GM12864 (cell line): Measurements from ENCODE around the gene NTN3.
A peak's percentile ranks its signal among the peaks of the same experiment; 100 is the strongest.

Experiments used
- DNase-seq: peaks from one replicate; pipeline ENCODE4 v3.0.0-alpha.2; 2011; ENCODE audit warnings: low read depth
- H3K4me3 ChIP-seq: 2 replicates; pipeline ENCODE4 v1.5.1; 2011; ENCODE audit warnings: mild to moderate bottlenecking, low read depth, low read length, control low read depth
- TF ChIP-seq, protein P1 (sequence below): IDR thresholded peaks from 2 replicates; pipeline ENCODE4 v1.5.1; 2011; ENCODE audit warnings: low read depth, mild to moderate bottlenecking, moderate library complexity, low read length, control low read depth, inconsistent platforms; ENCODE audit errors: missing control alignments

NTN3 gene

GRCh38 chr16:2507665-2508064, 36.6 kb downstream of the NTN3 start:
- TF ChIP-seq, protein P1, sequence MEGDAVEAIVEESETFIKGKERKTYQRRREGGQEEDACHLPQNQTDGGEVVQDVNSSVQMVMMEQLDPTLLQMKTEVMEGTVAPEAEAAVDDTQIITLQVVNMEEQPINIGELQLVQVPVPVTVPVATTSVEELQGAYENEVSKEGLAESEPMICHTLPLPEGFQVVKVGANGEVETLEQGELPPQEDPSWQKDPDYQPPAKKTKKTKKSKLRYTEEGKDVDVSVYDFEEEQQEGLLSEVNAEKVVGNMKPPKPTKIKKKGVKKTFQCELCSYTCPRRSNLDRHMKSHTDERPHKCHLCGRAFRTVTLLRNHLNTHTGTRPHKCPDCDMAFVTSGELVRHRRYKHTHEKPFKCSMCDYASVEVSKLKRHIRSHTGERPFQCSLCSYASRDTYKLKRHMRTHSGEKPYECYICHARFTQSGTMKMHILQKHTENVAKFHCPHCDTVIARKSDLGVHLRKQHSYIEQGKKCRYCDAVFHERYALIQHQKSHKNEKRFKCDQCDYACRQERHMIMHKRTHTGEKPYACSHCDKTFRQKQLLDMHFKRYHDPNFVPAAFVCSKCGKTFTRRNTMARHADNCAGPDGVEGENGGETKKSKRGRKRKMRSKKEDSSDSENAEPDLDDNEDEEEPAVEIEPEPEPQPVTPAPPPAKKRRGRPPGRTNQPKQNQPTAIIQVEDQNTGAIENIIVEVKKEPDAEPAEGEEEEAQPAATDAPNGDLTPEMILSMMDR: no peak
- H3K4me3 ChIP-seq: no peak overlapping the region
- no peak for DNase-seq

GRCh38 chr16:2508722-2509400, 37.8 kb downstream of the NTN3 start:
- TF ChIP-seq, protein P1: no peak
- no peak overlapping the region for H3K4me3 ChIP-seq
- no peak for DNase-seq

GRCh38 chr16:2511128-2511800, 40.2 kb downstream of the NTN3 start:
- TF ChIP-seq, protein P1: no peak
- DNase-seq: no peak
- no peak overlapping the region for H3K4me3 ChIP-seq

GRCh38 chr16:2511996-2512734, 41.1 kb downstream of the NTN3 start:
- no peak overlapping the region for H3K4me3 ChIP-seq
- TF ChIP-seq, protein P1: no peak
- no peak for DNase-seq

DNA sequence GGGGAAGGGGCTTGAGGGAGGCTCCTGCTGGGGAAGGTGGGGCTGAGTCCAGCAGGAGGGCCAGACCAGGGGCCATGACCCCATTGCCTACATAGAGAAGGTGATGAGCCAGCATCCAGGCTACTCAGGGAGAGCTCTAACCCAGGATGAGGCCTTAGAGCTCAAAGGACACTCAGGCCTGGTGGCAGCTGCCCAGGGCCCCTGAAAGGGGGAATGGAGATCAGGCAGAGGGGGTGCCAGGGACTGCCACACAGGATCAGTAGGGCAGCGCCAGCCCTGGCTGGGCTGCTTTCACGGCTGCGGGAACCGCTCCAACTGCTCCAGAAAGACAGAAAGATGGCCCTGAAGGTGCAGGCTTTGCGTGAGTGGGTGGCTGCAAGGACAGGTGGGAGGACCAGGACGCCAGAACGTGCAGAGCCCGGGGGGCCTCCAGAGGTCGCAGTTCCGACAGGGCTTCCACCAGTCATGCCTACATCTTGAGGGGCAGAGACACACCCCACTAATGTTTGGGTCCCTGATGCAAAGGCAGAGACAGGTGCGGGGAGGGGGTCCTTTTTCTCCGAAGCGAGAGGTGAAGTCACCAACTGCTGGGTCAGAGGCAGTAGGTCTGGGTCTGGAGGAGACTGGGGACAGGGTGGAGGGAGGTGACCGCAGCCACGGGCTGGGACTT, 41.8 kb downstream of the NTN3 start:
- peak overlapping the region; percentile 60 for H3K4me3 ChIP-seq
- TF ChIP-seq, protein P1: peak; percentile 32
- no peak for DNase-seq

DNA sequence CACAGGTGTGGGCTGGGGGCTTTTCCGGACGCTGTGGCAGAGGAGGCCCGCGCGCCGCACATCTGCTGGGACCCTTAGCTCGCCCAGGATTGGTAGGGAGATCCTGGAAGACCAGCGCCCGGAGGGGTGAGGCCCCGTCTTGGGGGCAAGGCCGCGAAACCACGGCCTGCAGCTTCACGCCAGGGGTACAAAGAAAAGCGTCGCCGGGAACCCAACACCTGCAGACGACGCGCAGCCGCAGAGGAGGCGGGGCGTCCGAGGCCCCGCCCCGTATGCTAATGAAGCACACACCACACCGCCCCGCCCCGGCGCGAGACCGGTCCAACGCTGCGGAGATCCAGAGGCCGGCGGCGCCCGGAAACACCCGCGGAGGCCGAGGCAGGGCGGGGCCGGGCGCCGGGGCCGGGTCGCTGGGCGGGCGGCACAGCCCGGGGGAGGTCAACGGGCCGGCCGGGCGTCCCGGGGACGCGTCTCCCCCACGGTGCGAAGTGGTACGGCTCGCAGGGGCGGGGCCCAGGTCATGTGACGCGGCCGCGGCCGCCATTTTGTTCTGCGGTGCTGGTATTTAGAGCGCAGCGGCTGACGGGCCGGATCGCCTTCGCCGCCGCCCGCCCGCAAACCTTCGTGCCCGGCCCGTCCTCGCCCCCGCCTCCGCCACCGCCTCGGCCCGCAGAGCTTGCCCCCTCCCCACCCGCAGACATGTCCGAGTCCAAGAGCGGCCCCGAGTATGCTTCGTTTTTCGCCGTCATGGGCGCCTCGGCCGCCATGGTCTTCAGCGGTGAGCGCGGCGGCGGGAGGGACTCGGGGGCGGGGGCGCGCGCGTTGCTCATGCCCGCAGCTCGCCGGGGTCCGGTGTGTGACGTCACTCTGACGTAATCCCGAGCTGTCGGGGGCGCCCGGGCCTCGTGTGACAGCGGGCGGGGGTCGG, 42.6 kb downstream of the NTN3 start, which contains the start of gene ATP6V0C:
TSS of gene ATP6V0C (plus strand) at position 548 of the 928 bp plus-strand sequence. CDS start at position 700, 152 bp downstream.
- H3K4me3 ChIP-seq: peak within 1 kb of the TSS; percentile 60
- peak; percentile 67 for DNase-seq
- TF ChIP-seq, protein P1: no peak
